ENCODE results near the gene RAB7A. TPM values are rescaled to one million over a fixed set of nuclear protein-coding genes. Genes with fewer than 3 reads are reported as not detected.

Gene RAB7A
- polyA plus RNA-seq, 3 donors, result 192 to 261 (median 223) TPM

DNA sequence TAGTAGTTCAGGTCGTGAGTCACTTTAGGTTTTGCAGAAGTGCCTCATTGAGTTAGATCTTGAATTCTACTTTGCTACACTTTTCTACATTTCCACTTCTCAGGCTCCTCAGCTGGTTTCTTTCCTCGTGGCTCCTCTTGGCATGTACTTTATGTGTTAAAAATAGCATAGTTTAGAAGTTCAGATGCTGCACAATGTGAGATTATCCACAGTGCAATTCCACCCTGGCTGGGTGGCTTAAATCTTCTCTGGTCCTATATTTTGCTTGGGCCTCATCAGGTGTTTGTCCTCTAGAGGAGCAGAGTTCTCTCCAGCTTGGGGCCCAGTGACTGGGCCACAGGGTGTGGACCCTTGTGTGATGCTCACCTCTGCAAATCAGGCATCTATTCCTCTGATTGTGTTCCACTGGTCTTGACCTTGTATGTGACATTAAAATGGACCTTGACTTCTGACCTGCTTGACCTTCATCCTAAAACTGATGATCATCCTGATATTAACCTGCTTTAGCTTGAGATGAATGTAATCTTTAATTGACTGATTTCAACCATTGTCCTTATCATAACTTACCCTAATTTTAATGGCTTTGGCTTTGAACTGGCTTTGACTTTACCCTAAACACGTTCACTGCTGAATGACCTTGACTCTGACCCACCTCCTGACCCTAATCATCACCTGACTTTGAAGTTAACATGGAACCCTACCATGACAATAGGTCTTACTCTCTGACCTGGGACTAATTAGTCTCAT is 89.5 kb downstream of the RAB7A start:
- H3K4me1 ChIP-seq (ENCODE audit: control insufficient read depth in 1 of 2, insufficient read depth in 2 of 2, low read length in 2 of 2), result peaks cover 25 to 33% of the 10 kb centered on the region in 2 donors
- no peaks in the 10 kb centered on the region for H3K27me3 ChIP-seq (ENCODE audit: control insufficient read depth in 2 of 2, insufficient read depth in 2 of 2, low read length in 2 of 2)
- DNase-seq, result no peak
- H3K9me3 Mint-ChIP-seq, result no peaks in the 10 kb centered on the region
- TF ChIP-seq, protein P1, sequence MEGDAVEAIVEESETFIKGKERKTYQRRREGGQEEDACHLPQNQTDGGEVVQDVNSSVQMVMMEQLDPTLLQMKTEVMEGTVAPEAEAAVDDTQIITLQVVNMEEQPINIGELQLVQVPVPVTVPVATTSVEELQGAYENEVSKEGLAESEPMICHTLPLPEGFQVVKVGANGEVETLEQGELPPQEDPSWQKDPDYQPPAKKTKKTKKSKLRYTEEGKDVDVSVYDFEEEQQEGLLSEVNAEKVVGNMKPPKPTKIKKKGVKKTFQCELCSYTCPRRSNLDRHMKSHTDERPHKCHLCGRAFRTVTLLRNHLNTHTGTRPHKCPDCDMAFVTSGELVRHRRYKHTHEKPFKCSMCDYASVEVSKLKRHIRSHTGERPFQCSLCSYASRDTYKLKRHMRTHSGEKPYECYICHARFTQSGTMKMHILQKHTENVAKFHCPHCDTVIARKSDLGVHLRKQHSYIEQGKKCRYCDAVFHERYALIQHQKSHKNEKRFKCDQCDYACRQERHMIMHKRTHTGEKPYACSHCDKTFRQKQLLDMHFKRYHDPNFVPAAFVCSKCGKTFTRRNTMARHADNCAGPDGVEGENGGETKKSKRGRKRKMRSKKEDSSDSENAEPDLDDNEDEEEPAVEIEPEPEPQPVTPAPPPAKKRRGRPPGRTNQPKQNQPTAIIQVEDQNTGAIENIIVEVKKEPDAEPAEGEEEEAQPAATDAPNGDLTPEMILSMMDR (IDR thresholded peaks at IDR 0.05), result no peak
- H3K27ac ChIP-seq (ENCODE audit: low read depth in 1 of 2, low read length in 2 of 2), result peak overlapping the region in 1 of 2 donors; percentile 38
- intact Hi-C loops (cut with micrococcal nuclease), result no loop called here
- H3K4me2 ChIP-seq (replicated peaks; ENCODE audit: extremely low read depth, low read length, poor library complexity, severe bottlenecking), result no peak overlapping the region
- no peak overlapping the region for H3K4me3 Mint-ChIP-seq
- no peak overlapping the region for H3K4me3 ChIP-seq (replicated peaks in 1 of 3; ENCODE audit: low read depth in 2 of 3, low read length in 3 of 3)
- peaks cover 0 to 2% (median 0%) of the 10 kb centered on the region in 3 donors for H3K27me3 Mint-ChIP-seq (ENCODE audit: low read depth in 3 of 3)
- H3K27ac Mint-ChIP-seq, result peak overlapping the region in 3 of 7 donors; percentile 21 to 74 (median 53)
- H3K4me1 Mint-ChIP-seq, result peaks cover 32% of the 10 kb centered on the region
- H2AFZ ChIP-seq (ENCODE audit: insufficient read depth, low read depth, low read length, poor library complexity, severe bottlenecking), result no peak overlapping the region
- H3K79me2 ChIP-seq (ENCODE audit: insufficient read depth, low read length), result peaks cover 11% of the 10 kb centered on the region
- H4K20me1 ChIP-seq (ENCODE audit: insufficient read depth, low read length), result peaks cover 62% of the 10 kb centered on the region
- no peaks in the 10 kb centered on the region for H3K9me3 ChIP-seq (replicated peaks in 1 of 2; ENCODE audit: control insufficient read depth in 1 of 2, insufficient read depth in 1 of 2, low read length in 2 of 2)
- 100% methylated on average over 1 of the region's 3 CpGs for WGBS (ENCODE audit: insufficient coverage)
- no peak overlapping the region for H3K9ac ChIP-seq (ENCODE audit: insufficient read depth, low read length, poor library complexity, severe bottlenecking)
- peaks cover 55 to 90% of the 10 kb centered on the region in 2 donors for H3K36me3 ChIP-seq (replicated peaks in 1 of 2; ENCODE audit: control insufficient read depth in 1 of 2, insufficient read depth in 2 of 2, low read length in 2 of 2)
- peaks cover 80 to 89% of the 10 kb centered on the region in 2 donors for H3K36me3 Mint-ChIP-seq

DNA sequence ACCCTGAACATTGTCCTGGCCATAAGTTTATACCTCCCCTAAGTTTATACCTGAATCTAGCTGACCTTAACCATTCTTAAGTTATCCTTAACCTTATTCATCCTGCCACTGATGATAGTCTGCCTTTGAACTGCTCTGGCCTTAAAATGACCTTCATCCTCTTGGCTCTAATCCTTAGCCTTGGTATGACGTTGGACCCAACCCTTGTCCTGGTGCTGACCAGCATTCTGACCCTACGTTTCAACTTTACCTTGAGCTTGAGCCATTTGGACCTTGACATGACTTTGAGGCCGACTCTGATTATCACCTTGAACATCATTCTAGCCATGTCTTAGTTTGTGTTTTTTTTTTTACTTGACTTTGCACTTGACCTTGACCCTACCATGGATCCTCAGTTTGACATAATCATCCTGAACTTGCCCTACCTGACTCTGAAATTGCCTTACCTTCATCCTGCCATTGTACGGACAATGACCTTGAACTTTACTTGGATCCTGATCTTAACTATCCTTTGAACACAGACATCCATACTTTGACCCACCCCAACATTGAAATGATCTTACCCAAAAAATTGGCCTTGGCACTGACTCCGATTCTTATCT is 92.3 kb downstream of the RAB7A start:
- H3K79me2 ChIP-seq (ENCODE audit: insufficient read depth, low read length), result peaks cover 10% of the 10 kb centered on the region
- peaks cover 48% of the 10 kb centered on the region for H4K20me1 ChIP-seq (ENCODE audit: insufficient read depth, low read length)
- H3K4me3 Mint-ChIP-seq, result no peak overlapping the region
- H3K4me1 Mint-ChIP-seq, result peaks cover 20% of the 10 kb centered on the region
- H3K27ac Mint-ChIP-seq, result peak overlapping the region in 3 of 7 donors; percentile 4 to 25 (median 4)
- H3K27ac ChIP-seq (ENCODE audit: low read depth in 1 of 2, low read length in 2 of 2), result no peak overlapping the region
- H3K4me3 ChIP-seq (replicated peaks in 1 of 3; ENCODE audit: low read depth in 2 of 3, low read length in 3 of 3), result no peak overlapping the region
- H3K4me2 ChIP-seq (replicated peaks; ENCODE audit: extremely low read depth, low read length, poor library complexity, severe bottlenecking), result no peak overlapping the region
- H3K36me3 Mint-ChIP-seq, result peaks cover 63 to 75% of the 10 kb centered on the region in 2 donors
- DNase-seq, result no peak
- TF ChIP-seq, protein P1 (IDR thresholded peaks at IDR 0.05), result no peak
- peaks cover 39 to 79% of the 10 kb centered on the region in 2 donors for H3K36me3 ChIP-seq (replicated peaks in 1 of 2; ENCODE audit: control insufficient read depth in 1 of 2, insufficient read depth in 2 of 2, low read length in 2 of 2)
- H3K9me3 Mint-ChIP-seq, result no peaks in the 10 kb centered on the region
- intact Hi-C loops (cut with micrococcal nuclease), result no loop called here
- H3K9me3 ChIP-seq (replicated peaks in 1 of 2; ENCODE audit: control insufficient read depth in 1 of 2, insufficient read depth in 1 of 2, low read length in 2 of 2), result no peaks in the 10 kb centered on the region
- H3K4me1 ChIP-seq (ENCODE audit: control insufficient read depth in 1 of 2, insufficient read depth in 2 of 2, low read length in 2 of 2), result peaks cover 18 to 20% of the 10 kb centered on the region in 2 donors
- no peaks in the 10 kb centered on the region for H3K27me3 ChIP-seq (ENCODE audit: control insufficient read depth in 2 of 2, insufficient read depth in 2 of 2, low read length in 2 of 2)
- no peaks in the 10 kb centered on the region for H3K27me3 Mint-ChIP-seq (ENCODE audit: low read depth in 3 of 3)
- 94% methylated on average over 5 of the region's 5 CpGs for WGBS (ENCODE audit: insufficient coverage)
- no peak overlapping the region for H3K9ac ChIP-seq (ENCODE audit: insufficient read depth, low read length, poor library complexity, severe bottlenecking)
- H2AFZ ChIP-seq (ENCODE audit: insufficient read depth, low read depth, low read length, poor library complexity, severe bottlenecking), result no peak overlapping the region

Measured in CD14-positive monocyte (primary cell).